HG03460 (cell line): ENCODE measurements around the gene ANP32A.
A peak's percentile ranks its signal among the peaks of the same experiment; 100 is the strongest.
"Not testable (repeated sequence)": the region's sequence is repeated elsewhere in the genome, so short reads cannot be mapped to it uniquely, and the experiment has no call there.

Experiments used
- ATAC-seq: cut with Tn5 transposase; IDR thresholded peaks from one replicate; pipeline ENCODE4 v1.9.1; 2021; ENCODE audit not compliant: unreplicated experiment

ANP32A gene

GRCh38 chr15:68820295-68821189 is at the start of gene ANP32A:
ANP32A (minus strand) TSS chr15:68820895; CDS start chr15:68820751, 144 bp downstream.
- ATAC-seq = peak; percentile 55

- no peak for ATAC-seq
These were observed 47.6 kb upstream of the ANP32A start for GRCh38 chr15:68868296-68868695.

GRCh38 chr15:68862415-68862814 is 41.7 kb upstream of the ANP32A start:
- no peak for ATAC-seq

- not testable (repeated sequence) for ATAC-seq
These were observed 38.0 kb upstream of the ANP32A start for GRCh38 chr15:68858666-68859065.

GRCh38 chr15:68857443-68857842 is 36.7 kb upstream of the ANP32A start:
- ATAC-seq = not testable (repeated sequence)

- no peak for ATAC-seq
These were observed 31.8 kb upstream of the ANP32A start for GRCh38 chr15:68852461-68852860.

- no peak for ATAC-seq
These were observed 31.3 kb upstream of the ANP32A start for GRCh38 chr15:68851971-68852370.

GRCh38 chr15:68849497-68849896 is 28.8 kb upstream of the ANP32A start:
- ATAC-seq = no peak

- no peak for ATAC-seq
These were observed 26.2 kb upstream of the ANP32A start for GRCh38 chr15:68846851-68847439.

- no peak for ATAC-seq
These were observed 24.3 kb upstream of the ANP32A start for GRCh38 chr15:68844856-68845550.

- no peak for ATAC-seq
These were observed 23.0 kb upstream of the ANP32A start for GRCh38 chr15:68843425-68844311.

GRCh38 chr15:68842958-68843357 is 22.3 kb upstream of the ANP32A start:
- ATAC-seq = no peak

- no peak for ATAC-seq
These were observed 13.7 kb upstream of the ANP32A start for GRCh38 chr15:68834346-68834745.

- ATAC-seq = no peak
These were observed 13.1 kb upstream of the ANP32A start for GRCh38 chr15:68833700-68834331.

- ATAC-seq = no peak
These were observed 9.6 kb upstream of the ANP32A start for GRCh38 chr15:68830141-68830785.

- ATAC-seq = peak; percentile 77
These were observed 8.4 kb upstream of the ANP32A start for GRCh38 chr15:68829068-68829467.

- ATAC-seq = no peak
These were observed 2.9 kb upstream of the ANP32A start for GRCh38 chr15:68823561-68823960.

- ATAC-seq = no peak
These were observed 2.1 kb upstream of the ANP32A start for GRCh38 chr15:68822818-68823217.

GRCh38 chr15:68821841-68822381 is 1.2 kb upstream of the ANP32A start:
- ATAC-seq = no peak
